Measurements from ENCODE around the gene SARS1.
"Not testable (repeated sequence)": the region's sequence is repeated elsewhere in the genome, so short reads cannot be mapped to it uniquely, and the experiment has no call there.

Gene SARS1

GRCh38 chr1:109193653-109194590 lies 19.8 kb upstream of the SARS1 start:
- DNase-seq, result peak; percentile 19 to 82

GRCh38 chr1:109197158-109198042 lies 16.3 kb upstream of the SARS1 start:
- no peak for DNase-seq

- DNase-seq, result no peak
Observed at GRCh38 chr1:109198043-109198695, 15.5 kb upstream of the SARS1 start.

- DNase-seq, result no peak
Observed at GRCh38 chr1:109198745-109199144, 15.0 kb upstream of the SARS1 start.

- no peak for DNase-seq
Observed at GRCh38 chr1:109199710-109200109, 14.0 kb upstream of the SARS1 start.

GRCh38 chr1:109201123-109201703 lies 12.5 kb upstream of the SARS1 start:
- peak in 1 of 2 donors; percentile 37 for DNase-seq

- no peak for DNase-seq
Observed at GRCh38 chr1:109204484-109204883, 9.2 kb upstream of the SARS1 start.

GRCh38 chr1:109206339-109206738 lies 7.4 kb upstream of the SARS1 start:
- no peak for DNase-seq

- DNase-seq, result no peak
Observed at GRCh38 chr1:109207467-109208103, 6.1 kb upstream of the SARS1 start.

- no peak for DNase-seq
Observed at GRCh38 chr1:109208394-109208793, 5.3 kb upstream of the SARS1 start.

- no peak for DNase-seq
Observed at GRCh38 chr1:109208836-109209463, 4.8 kb upstream of the SARS1 start.

- DNase-seq, result no peak
Observed at GRCh38 chr1:109210058-109210457, 3.7 kb upstream of the SARS1 start.

GRCh38 chr1:109213345-109213823 lies 334 bp upstream of the SARS1 start:
- no peak for DNase-seq

- peak in 1 of 2 donors; percentile 27 for DNase-seq
Observed at GRCh38 chr1:109214695-109215623, 1.2 kb downstream of the SARS1 start.

- no peak for DNase-seq
Observed at GRCh38 chr1:109216662-109217061, 2.9 kb downstream of the SARS1 start.

- no peak for DNase-seq
Observed at GRCh38 chr1:109218516-109218915, 4.8 kb downstream of the SARS1 start.

- not testable (repeated sequence) for DNase-seq
Observed at GRCh38 chr1:109221201-109221600, 7.5 kb downstream of the SARS1 start.

GRCh38 chr1:109225308-109225707 lies 11.6 kb downstream of the SARS1 start:
- no peak for DNase-seq

GRCh38 chr1:109225711-109226445 lies 12.2 kb downstream of the SARS1 start:
- DNase-seq, result no peak

GRCh38 chr1:109228167-109228566 lies 14.4 kb downstream of the SARS1 start:
- no peak for DNase-seq
